ENCODE results near the gene COX19. TPM values are rescaled to one million over a fixed set of nuclear protein-coding genes. Genes with fewer than 3 reads are reported as not detected.
A peak's percentile ranks its signal among the peaks of the same experiment; 100 is the strongest.

COX19 gene
- total RNA-seq, 1 experiment from 2014 or later, result 14.0 TPM

- POLR2A ChIA-PET, result no interaction called here
- Histone ChIP-seq H3K9me2 (ENCODE audit: insufficient read depth) (no peaks in the 10 kb centered on the region), H3K27me3 (ENCODE audit: insufficient read depth, low read length) (no peaks in the 10 kb centered on the region), H4K20me1 (ENCODE audit: insufficient read depth) (no peaks in the 10 kb centered on the region), H3K4me1 (ENCODE audit: control insufficient read depth in 1 of 2, insufficient read depth in 2 of 2, low read length in 2 of 2) (peaks cover 31 to 74% of the 10 kb centered on the region in 2 experiments), H3K9me3 (ENCODE audit: control insufficient read depth in 1 of 2, insufficient read depth in 1 of 2, low read depth in 1 of 2, low read length in 2 of 2) (no peaks in the 10 kb centered on the region), H3K27ac (ENCODE audit: low read depth, low read length) (peak overlapping the region; percentile 18; the same call in 1 of the 2 replicates), H3K4me2 (ENCODE audit: low read length) (peak overlapping the region; percentile 44), H3K9ac (ENCODE audit: low read length) (peak overlapping the region; percentile 8; the same call in 1 of the 2 replicates), H3K4me3 (replicated peaks in 1 of 2; ENCODE audit: low read depth in 1 of 2, low read length in 2 of 2) (no peak overlapping the region), H3K79me2 (ENCODE audit: insufficient read depth, low read length) (peaks cover 30% of the 10 kb centered on the region; the same call in 1 of the 2 replicates), H3K36me3 (ENCODE audit: control insufficient read depth in 1 of 2, insufficient read depth in 2 of 2, low read length in 2 of 2) (no peaks in the 10 kb centered on the region), H2AFZ (ENCODE audit: low read depth, low read length, poor library complexity, severe bottlenecking) (no peak overlapping the region)
- no TSS peak for BruUV-seq (replicated peaks)
- ATAC-seq (no peak), DNase-seq (ENCODE audit: low read depth, low spot score) (no peak)
- intact Hi-C loops (cut with micrococcal nuclease), result no loop called here
- TF ChIP-seq SIN3A (IDR thresholded peaks at IDR 0.05; ENCODE audit: low read depth) (no peak), CTCF (IDR thresholded peaks at IDR 0.05 in 2 of 3, conservative IDR thresholded peaks at IDR 0.05 in 1 of 3; ENCODE audit: borderline replicate concordance in 1 of 3, insufficient read depth in 1 of 3, low read depth in 2 of 3, low read length in 2 of 3) (no peak), RAD21 (IDR thresholded peaks at IDR 0.05; ENCODE audit: low read depth) (no peak), CBX3 (IDR thresholded peaks at IDR 0.05; ENCODE audit: low read depth) (no peak), REST (IDR thresholded peaks at IDR 0.05; ENCODE audit: low read depth) (no peak), MAX (IDR thresholded peaks at IDR 0.05) (no peak)
- CTCF ChIA-PET, result no interaction called here
- RAD21 ChIA-PET (ENCODE audit: low non-redundant PET in 1 of 2, low total read pairs in 2 of 2, uncharacterized antibody in 2 of 2, unreplicated experiment in 2 of 2), result interaction anchor here in 1 of 2 experiments (0.6 kb wide), 1 partner anchor 47 kb away, joined by 4 read pairs; no protein-coding TSS in a partner anchor
Observed at GRCh38 chr7:949021-949934, 26.1 kb downstream of the COX19 start.

Data from HCT116 (cell line).